A673 (cell line): ENCODE measurements around the gene TIFAB.

Experiments used
- EZH2 ChIP-seq: fragments of 200-600 bp; sonication (generic); IDR thresholded peaks from 2 replicates; pipeline ENCODE4 v1.6.1; 2017; ENCODE audit warnings: borderline replicate concordance, low read depth, mild to moderate bottlenecking, mixed read lengths, antibody characterized with exemption, low read length; ENCODE audit not compliant: poor library complexity, severe bottlenecking
- TF ChIP-seq, protein P1 (sequence below): fragments of 300-800, 200-600 bp; sonication (generic); conservative IDR thresholded peaks from 2 replicates; pipeline ENCODE4 v1.5.1; 2017; ENCODE audit warnings: low read depth, mild to moderate bottlenecking, antibody characterized with exemption, low read length, moderate library complexity, mixed read lengths

DNA sequence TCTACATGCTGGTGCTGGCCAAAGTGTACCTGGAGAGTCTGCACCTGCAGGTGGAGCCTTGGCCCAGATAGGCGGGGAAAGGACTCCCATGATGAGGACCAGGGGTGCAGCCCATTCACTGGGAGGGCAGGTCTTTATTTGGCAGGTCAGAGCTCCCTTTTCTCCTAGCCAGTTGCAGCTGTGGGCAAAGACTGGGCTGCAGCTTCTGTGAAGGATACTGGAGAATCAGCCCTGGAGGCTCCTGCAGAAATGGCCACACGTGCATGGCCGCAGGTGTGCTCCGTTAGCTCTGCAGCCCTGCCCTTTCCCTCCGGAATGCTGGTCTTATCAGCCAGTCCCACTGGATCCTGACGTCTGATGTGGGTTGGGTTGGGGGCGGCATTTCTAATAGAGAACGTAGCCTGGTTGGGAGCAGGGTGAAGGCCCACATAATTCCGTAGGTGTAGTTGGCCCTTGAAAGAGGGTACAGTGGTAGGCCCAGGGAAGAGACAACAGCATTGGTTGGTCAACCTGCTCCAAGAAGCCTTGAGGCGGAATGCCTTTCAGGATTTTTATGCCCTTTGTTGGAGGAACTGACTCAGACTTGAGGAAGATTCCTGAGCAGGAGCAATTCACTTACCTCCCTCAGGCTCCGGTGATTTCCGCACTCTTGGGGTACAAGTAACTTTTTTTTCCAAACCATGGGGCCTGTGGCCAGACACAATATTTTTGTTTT is 22.0 kb upstream of the TIFAB start:
- no peak for TF ChIP-seq EZH2
- TF ChIP-seq, protein P1, sequence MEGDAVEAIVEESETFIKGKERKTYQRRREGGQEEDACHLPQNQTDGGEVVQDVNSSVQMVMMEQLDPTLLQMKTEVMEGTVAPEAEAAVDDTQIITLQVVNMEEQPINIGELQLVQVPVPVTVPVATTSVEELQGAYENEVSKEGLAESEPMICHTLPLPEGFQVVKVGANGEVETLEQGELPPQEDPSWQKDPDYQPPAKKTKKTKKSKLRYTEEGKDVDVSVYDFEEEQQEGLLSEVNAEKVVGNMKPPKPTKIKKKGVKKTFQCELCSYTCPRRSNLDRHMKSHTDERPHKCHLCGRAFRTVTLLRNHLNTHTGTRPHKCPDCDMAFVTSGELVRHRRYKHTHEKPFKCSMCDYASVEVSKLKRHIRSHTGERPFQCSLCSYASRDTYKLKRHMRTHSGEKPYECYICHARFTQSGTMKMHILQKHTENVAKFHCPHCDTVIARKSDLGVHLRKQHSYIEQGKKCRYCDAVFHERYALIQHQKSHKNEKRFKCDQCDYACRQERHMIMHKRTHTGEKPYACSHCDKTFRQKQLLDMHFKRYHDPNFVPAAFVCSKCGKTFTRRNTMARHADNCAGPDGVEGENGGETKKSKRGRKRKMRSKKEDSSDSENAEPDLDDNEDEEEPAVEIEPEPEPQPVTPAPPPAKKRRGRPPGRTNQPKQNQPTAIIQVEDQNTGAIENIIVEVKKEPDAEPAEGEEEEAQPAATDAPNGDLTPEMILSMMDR = no peak
